ENCODE data around the gene WDR35.
A peak's percentile ranks its signal among the peaks of the same experiment; 100 is the strongest.
"Not testable (repeated sequence)": the region's sequence is repeated elsewhere in the genome, so short reads cannot be mapped to it uniquely, and the experiment has no call there.

The WDR35 gene

DNA sequence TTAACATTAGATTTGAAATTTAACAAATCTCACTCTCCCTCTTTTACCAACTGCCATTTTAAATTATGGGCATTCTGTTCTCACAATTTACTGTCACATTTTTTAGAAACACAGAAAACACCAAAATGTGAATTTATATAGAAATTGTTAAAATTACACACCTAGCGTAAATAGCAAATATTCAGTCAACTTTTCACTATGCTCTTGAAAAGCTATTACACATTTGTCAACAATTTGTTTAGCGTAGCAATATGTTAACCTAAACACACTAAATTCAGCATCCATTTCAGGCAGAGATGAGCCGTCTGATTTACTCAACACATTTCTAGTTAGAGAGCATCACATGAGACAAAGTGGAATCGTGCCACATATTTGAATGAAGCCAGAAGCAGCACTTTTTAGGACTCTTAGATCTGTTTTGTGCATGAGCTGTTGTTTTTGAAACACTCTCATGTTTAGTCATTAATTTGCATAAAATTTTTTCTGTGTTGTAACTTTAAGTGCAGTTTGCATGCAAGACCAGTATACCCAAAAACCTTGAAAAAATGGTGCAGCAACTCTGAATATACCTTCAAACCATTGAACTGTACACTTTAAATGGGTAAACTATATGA lies 96.3 kb downstream of the WDR35 start:
- DNase-seq, result no peak

DNA sequence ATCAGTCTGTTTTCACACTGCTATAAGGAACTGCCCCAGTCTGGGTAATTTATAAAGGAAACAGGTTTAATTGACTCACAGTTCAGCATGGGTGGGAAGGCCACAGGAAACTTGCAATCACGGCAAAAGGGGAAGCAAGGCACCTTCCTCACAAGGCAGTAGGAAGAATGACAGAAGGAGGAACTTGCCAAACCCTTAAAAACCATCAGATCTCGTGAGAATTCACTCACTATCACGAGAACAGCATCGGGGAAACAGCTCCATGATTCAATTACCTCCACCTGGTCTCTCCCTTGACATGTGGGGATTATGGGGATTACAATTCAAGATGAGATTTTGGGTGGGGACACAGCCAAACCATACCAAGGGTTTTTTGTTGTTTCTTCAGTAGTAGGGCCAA lies 97.9 kb downstream of the WDR35 start:
- not testable (repeated sequence) for DNase-seq

DNA sequence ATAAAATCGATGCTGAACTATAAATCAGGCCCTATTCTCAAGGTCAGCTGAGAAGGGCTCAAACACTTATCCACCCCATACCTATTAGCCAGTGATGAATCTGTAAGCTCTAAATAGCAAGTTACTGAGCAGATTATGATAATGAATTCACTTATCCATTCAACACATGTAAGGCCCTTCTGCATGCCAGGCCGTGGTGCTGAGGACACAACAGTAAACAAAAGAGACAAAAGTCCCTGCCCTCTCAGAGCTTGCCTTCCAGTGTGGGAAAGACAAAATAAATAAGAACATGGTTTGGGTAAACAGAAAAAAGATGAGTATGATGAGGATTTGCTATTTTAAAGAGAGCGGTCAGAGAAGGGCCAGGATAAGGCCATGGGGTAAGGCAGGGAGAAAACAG lies 99.8 kb downstream of the WDR35 start:
- no peak for DNase-seq

DNA sequence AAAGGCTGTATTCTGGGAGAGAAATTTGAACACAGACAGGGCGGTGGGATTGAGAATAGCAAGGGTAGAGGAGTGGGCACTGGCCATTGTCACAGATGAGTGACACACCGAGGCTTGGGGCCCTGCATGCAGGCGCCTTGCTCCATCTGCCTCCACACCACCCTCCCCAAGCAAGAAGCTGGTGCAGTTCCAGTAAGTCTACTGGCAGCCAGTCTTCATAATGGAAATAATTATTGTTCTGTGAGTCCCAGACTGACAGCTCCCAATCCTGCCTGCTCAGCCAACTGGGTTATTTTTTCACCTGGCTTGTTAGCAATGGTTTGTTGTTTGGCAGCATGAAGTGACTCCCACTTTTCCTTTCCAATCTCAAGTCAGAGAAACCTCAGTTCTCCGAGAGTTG lies 101.1 kb downstream of the WDR35 start:
- no peak for DNase-seq

DNA sequence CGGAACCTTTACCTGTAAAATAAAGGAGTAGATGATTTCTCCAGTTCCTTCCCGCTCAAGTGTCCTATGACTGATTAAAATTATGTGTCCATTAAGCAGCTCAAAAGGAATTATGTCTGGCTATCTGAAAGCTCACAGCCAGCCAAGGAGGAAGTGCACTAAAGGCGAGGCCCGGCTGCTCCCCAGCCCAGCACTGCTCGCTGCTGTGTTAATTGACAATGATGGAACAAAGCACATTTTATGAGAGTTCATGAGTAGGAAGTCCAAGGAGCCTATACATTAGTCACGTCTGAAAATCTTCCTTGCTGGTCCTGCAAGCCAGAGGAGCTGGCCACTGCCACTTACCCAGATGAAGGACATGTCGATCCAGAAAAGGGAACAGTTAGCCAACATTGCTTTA lies 102.4 kb downstream of the WDR35 start:
- DNase-seq, result no peak

DNA sequence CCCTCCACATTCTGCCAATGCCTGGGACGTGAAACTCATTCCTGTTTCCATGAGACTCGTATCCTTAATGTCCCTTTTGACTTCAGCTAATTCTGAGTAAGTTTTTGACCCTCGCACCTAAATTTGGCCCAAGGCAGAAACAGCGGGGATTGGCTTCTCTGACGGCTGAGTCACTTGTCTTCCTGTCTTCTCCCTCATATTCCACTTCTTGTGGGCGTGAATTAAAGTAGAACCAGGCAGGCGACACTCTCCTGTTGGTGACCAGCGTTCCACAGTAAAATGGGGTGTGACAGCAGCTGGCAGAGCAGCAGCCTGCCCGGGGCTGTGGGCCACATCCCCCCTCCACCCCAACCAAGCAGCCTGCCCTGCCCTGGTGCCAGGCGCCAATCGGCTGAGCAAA lies 103.6 kb downstream of the WDR35 start:
- no peak for DNase-seq

DNA sequence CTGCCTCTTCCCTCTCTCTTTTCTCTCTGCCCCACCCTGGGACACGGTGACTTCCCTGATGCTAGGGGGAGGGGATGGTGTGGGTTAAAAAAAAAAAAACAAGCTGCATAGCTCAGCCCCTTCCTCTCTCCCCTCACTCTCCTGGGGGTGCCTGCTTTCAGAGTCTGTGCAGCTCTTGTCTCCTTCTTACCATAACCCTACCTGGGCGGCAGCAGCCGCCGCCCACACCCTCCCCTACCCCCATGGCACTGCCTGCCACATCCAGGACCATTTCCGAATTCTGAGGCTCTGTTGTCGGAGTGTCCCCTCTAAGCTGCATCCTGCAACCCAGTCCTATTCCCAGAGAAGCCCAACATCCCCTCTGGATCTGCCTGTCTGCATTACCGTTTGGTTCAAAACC lies 104.1 kb downstream of the WDR35 start:
- DNase-seq, result no peak

DNA sequence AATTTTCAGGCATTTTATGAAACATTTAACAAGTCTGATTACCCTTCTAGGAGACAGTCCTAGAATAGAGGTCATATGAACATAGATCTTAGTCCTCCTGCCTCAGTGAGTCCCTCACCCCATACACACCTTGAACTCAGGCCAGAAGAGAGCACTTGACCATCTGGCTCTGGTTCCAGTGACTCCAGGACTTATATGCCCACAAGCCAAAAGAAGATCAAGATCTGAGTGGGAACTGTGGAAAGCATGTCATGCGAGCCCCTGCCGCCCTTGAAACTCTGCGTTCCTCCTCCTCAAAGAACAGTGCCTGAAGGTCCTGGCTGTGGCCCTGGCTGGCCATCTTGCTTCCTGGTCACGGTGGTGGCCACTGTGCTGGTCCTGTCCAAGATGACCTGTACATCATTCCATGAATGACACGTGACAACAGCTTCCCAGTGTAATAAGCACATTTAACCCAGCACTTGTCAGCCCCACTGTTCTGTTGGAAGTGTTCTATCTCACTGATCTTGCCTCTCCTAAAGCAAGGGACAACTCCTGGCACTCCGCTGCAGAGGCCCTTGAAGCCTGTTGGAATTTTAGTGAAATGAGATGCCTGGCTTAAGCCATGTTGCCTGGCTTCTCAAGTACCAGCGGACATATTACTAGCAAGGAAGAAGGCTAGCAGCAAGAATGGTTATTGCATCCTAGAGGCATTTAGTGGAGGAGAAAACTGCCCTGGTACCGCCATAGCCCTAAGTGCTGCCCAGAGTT lies 105.8 kb downstream of the WDR35 start:
- DNase-seq, result no peak

DNA sequence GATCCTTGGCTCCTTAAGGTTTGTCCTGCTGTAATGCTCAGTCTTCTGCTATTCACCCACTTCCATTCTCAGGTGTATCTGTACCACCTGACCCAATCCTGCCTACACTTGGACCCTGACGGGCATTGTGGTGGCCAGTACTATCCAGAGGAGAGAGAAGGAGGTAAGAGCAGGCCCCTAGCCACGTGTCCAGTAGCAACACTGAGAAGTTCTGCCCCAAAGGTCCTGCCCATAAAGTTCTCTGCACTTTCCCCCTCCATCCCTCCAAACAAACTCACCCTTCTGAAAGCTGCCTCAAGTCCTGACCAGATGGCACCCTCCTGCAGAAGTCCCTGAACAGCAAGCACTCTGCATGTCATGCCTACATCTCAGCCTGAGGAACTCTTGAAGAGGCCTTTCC lies 106.4 kb downstream of the WDR35 start:
- no peak for DNase-seq

DNA sequence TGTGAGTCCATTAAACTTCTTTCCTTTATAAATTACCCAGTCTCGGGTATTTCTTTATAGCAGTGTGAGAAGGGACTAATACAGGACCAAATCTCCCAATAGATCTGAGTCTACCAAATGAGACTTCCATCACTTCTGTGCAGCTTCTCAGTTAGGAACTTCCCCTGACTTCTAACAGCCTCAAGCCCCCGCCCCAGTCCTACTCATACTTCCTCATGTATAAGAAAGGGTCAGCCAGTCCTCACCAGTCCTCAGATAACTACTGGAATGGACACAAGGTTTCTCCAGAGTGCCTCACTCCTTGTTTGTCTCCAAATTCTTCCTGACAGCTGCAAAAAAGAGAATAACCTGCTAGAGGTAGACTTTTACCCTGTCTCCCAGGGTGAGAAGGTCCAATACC lies 107.6 kb downstream of the WDR35 start:
- no peak for DNase-seq

DNA sequence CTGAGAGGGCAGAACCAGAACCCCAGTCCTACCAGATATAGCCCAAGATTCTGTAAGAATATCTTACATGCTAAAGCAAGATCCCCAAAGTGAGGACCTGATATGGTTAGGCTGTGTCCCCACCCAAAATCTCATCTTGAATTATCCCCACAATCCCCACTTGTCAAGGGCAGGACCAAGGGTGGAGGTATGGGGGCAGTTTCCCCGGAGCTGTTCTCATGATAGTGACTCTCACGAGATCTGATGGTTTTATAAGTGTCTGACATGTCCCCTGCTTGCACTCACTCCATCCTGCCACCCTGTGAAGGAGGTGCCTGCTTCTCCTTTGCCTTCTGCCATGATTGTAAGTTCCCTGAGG lies 108.0 kb downstream of the WDR35 start:
- no peak for DNase-seq

DNA sequence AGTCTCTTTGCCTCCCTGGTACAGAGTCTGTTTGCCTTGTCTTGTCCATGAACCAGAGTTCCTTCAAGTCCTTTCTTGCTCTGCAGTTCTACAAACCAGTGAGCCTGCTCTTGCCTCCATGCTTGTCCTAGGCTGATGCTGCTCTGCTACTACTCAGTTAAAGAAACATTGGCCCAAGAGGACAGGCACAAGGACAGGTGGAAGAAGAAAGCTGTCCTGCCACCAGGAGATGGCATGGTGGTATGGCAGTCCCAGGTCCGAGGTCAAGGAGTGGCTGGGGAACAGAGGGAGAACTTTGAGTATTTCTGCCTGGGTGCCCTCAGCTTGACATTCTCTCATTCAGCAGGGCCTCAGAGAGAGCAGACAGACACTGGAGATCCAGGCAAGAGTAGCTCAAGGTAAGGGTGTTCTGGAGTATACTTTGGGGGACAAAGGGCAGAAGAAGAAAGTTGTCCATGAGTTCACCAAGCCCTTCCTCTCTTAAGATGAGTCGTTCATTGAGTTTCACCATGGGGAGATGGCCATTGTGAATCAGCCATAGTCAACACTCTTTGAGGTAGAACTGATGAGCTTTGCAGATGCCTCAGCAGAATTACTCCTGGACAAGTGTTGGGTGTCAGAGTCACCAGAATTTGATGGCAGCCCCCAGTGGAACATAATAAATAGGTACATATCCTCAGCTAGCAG lies 108.5 kb downstream of the WDR35 start:
- no peak for DNase-seq

DNA sequence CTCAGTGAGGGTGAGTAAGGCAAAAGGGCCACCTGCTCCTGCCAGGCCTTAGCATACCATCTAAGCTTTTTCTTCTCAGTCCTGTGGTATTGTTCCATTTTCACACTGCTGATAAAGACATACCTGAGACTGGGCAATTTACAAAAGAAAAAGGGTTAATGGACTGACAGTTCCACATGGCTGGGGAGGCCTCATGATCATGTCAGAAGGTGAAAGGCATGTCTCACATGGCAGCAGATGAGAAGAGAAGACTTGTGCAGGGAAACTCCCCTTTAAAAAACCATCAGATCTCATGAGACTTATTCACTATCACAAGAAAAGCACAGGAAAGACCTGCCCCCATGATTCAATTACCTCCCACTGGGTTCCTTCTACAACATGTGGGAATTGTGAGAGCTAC lies 109.7 kb downstream of the WDR35 start:
- DNase-seq, result not testable (repeated sequence)

DNA sequence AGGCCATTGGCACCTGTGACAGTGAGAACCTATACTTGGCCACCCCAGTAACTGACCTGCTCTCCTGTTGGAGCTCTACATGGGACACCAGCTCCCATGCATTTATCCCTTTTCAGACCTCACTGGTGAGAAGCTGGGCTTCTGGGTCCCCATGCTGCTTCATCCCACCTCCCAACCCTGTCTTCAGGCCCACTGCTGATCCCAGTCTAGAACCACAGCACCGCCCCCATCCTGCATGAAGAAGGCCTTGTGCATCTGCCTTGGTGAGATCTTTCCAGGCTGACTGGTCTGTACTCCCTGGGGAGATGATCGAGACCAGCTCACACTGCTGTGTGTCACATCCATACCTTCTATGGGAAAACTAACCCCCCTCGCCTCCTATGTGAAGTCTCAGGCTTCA lies 110.8 kb downstream of the WDR35 start:
- DNase-seq, result peak; percentile 64

DNA sequence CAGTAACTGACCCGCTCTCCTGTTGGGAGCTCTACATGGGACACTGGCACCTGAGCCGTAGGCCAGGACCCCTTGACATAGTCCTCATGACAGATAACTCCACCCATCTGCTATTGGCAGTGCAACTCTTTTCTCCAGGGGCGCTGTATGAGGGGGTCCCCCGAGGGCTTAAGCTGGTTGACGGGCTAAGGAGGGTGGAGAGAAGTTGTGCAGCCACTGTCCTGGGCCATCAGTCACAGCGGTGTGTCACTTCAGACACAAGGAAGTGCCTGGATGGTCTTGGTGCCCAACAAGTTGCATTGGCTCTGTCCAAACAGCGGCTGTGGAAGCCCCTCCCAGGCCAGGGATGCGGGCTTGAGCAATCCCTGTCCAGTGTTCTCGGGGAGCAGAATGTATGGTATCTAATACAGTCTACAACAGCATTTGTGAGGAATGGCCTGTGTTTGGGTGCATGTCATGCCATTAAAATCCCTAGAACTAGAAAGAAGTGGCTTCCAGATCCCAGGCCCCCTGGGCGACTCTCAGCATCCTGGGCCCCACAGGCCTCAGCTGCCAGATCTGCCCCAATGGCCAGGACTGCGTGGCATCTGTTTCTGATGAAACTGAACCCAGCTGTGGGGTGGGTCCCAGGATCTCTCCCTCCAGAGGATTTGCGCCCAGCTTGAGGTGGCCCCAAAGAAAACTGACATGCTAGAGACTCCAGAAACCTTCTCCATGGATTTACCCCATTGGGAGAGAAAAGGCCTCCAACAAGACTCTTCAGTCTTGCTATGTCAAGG lies 111.4 kb downstream of the WDR35 start:
- no peak for DNase-seq

DNA sequence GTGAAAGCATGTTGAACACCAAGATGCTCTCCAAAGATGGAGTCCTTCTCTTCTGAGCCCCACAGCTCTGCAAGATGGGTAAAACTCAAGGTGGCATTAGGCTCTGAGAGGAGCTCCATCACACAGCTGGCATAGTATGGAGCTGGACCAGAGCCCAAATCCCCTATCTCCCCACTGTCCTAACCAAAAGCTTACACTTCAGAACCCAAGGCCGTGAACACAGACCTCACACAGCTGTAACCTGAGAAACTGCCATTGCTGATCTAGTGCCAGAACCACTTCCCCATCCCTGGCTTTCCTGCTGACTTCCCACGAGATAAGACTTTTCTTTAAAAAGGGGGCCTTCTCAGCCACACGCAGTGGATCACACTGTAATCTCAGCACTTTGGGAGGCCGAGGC lies 113.2 kb downstream of the WDR35 start:
- no peak for DNase-seq

DNA sequence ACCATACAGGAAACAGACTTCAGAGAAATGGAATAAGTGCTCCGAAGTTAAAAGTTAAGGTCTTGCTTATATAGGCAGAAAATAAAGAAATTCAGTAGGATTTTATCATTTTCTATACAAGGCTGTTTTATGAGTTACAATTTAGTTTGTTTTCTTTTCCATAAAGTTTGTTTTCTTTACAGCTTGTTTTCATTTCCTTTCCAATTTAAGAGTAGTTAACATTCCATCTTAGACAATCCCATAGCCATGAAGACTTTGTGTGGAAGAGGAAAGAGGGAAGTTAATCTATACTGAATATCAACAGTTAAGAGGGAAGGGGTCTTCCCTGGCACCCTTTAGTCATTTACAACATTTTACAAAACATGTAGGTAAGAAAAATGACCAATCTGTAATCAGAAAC lies 114.6 kb downstream of the WDR35 start:
- no peak for DNase-seq

DNA sequence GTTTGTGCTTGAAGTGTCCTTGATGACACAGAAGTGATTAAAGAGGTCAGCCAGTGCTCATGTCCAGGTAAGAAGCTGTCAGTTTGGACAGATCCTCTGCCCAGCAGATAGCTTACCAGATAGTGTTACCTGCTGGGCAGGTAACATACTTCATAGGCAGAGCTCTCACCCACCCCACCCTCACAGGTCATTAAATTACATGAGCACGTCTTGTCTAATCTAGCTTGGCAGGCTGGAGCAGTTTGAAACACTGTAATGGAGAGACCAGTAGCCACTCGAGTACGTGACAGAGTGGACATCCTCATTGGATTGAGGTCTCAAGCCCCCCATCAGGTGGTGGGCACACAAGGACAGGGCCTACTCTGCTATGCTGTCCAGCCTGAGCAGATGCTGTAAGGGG lies 115.2 kb downstream of the WDR35 start:
- DNase-seq, result no peak

DNA sequence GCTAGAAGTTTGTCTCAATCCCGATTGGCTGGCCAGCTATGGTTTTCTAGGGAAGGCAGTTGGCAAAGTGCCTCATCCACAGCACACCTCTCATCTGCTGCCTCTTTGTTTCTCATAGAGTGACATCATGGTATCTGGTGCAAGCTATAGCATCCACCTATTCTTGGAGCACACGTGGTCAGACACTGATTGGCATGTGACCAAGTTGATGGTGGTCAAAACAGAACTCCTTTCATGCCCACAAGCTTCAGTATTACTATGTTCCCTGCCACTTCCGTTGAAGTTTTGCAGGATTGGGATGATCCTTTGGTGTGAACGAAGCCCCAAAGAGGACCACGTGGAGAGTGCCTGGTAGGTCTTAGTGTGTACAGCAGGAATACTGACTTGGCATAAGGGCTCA lies 116.9 kb downstream of the WDR35 start:
- no peak for DNase-seq

DNA sequence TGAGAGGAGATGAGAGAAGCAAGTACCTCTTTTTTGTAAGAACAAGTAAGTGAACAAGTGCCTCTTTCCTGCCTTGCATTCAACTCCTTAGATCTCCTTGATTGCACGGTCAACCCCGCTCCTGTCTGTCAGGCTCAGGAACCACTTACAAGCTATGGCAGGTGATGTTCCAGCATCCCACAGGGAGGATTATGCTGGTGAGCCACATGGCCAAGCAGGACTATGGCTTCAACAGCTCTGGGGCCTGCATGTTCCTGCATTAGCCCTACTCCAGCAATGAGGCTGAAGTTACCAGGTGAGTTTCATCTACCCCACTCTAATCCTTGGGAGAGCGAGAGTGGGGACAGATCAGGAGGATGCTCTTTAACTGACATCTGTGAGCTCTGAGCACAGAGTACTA lies 117.6 kb downstream of the WDR35 start:
- no peak for DNase-seq

DNA sequence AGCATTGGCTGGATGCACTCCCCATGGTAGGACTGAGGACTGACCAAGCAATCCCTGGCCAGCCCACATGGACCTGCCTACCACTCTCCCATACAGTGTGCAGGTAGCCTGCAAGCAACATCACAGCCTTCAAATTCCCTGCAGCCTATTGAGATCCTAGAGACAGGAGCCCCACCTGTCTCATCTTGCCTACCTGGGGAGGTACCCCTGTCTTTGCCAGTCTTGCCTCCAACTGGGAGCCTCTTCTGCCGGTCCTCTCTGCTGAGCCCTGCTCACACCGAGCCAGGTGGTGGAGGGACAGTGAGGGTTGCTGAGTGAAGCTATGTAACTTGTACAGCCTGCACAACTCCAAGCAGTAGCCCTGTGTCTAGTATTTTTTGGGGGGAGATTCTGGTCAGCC lies 118.1 kb downstream of the WDR35 start:
- DNase-seq, result no peak

DNA sequence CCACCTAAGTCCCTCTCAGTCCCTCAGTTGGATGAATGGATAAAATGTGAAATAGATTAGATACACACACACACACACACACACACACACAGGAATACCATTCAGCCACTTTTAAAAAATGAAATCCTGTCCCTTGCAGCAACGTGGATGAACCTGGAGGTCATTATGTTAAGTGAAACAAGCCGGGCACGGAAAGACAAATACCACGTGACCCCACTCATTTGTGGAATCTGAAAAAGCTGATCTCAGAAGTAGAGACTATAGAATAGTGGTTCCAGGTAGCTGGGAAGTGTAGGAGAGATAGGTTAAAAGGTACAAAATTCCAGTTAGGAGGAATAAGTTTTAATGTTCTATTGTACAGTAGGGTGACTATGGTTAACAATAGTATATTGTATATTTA lies 119.1 kb downstream of the WDR35 start:
- no peak for DNase-seq
